HepG2 (cell line): Measurements from ENCODE around the gene SNAPC4. TPM values are rescaled to one million over a fixed set of nuclear protein-coding genes. Genes with fewer than 3 reads are reported as not detected.

Source experiments
- CBX1 ChIP-seq: IDR thresholded peaks from one replicate; pipeline ENCODE4 v1.6.1; 2016; ENCODE audit warnings: antibody characterized with exemption, low read depth
- EEA1 ChIP-seq: sonication (generic); formaldehyde crosslinking; IDR thresholded peaks from 2 replicates; pipeline ENCODE4 v1.5.1; 2020; ENCODE audit warnings: mild to moderate bottlenecking, missing genetic modification reagents, borderline replicate concordance
- ELF1 ChIP-seq: sonication (generic); formaldehyde crosslinking; IDR thresholded peaks from 2 replicates; pipeline ENCODE4 v1.4.0; 2020; ENCODE audit warnings: missing genetic modification reagents
- LCORL ChIP-seq, 2 experiments: fragments of 450-650 bp in 1 of 2; sonication (generic) in 1 of 2; formaldehyde crosslinking in 1 of 2; IDR thresholded peaks; 2 replicates each; pipeline versions ENCODE4 v1.5.0 to v1.6.1; 2017 to 2020; ENCODE audit warnings: antibody characterized with exemption in 1 of 2, missing genetic modification reagents in 1 of 2
- MAF1 ChIP-seq: sonication (generic); formaldehyde crosslinking; IDR thresholded peaks from 2 replicates; pipeline ENCODE4 v1.5.0; 2020; ENCODE audit warnings: missing genetic modification reagents, borderline replicate concordance
- RAD21 ChIP-seq: fragments of 450-650 bp; formaldehyde crosslinking; IDR thresholded peaks from 2 replicates; pipeline ENCODE4 v1.5.0; 2020; ENCODE audit warnings: mild to moderate bottlenecking
- SIN3A ChIP-seq: IDR thresholded peaks from 2 replicates; pipeline ENCODE4 v1.6.1; 2011; ENCODE audit warnings: low read depth, mild to moderate bottlenecking, control low read depth, low read length, borderline replicate concordance
- STAT5B ChIP-seq: sonication (generic); formaldehyde crosslinking; IDR thresholded peaks from 2 replicates; pipeline ENCODE4 v1.4.0; 2020; ENCODE audit warnings: missing genetic modification reagents
- THYN1 ChIP-seq: sonication (generic); formaldehyde crosslinking; IDR thresholded peaks from 2 replicates; pipeline ENCODE4 v1.8.1; 2023; ENCODE audit warnings: low read depth, mild to moderate bottlenecking, moderate library complexity, missing genetic modification reagents, borderline replicate concordance
- TRIM24 ChIP-seq: sonication (generic); formaldehyde crosslinking; IDR thresholded peaks from 2 replicates; pipeline ENCODE4 v1.8.0; 2022; ENCODE audit warnings: mild to moderate bottlenecking, missing genetic modification reagents
- U2AF1 ChIP-seq: fragments of 200-400 bp; formaldehyde crosslinking; optimal IDR thresholded peaks from 2 replicates; pipeline ENCODE3; 2017; ENCODE audit warnings: mild to moderate bottlenecking, low read depth, low read length
- ZBTB34 ChIP-seq: sonication (generic); formaldehyde crosslinking; IDR thresholded peaks from 2 replicates; pipeline ENCODE4 v1.8.0; 2022; ENCODE audit warnings: mild to moderate bottlenecking, missing genetic modification reagents
- ZFY ChIP-seq: sonication (generic); formaldehyde crosslinking; IDR thresholded peaks from 2 replicates; pipeline ENCODE4 v1.4.0; 2020; ENCODE audit warnings: missing genetic modification reagents
- ZFYVE20 ChIP-seq: sonication (generic); formaldehyde crosslinking; IDR thresholded peaks from 2 replicates; pipeline ENCODE4 v1.8.0; 2023; ENCODE audit warnings: low read depth, mild to moderate bottlenecking, moderate library complexity, missing genetic modification reagents, borderline replicate concordance
- ZNF180 ChIP-seq: sonication (generic); formaldehyde crosslinking; IDR thresholded peaks from 2 replicates; pipeline ENCODE4 v1.4.0; 2020; ENCODE audit warnings: low read depth, missing genetic modification reagents, borderline replicate concordance
- ZNF205 ChIP-seq: IDR thresholded peaks from 2 replicates; pipeline ENCODE4 v1.6.1; 2018; ENCODE audit warnings: missing biosample characterization, missing genetic modification reagents
- ZNF337 ChIP-seq: sonication (generic); formaldehyde crosslinking; IDR thresholded peaks from 2 replicates; pipeline ENCODE4 v1.5.1; 2020; ENCODE audit warnings: missing genetic modification reagents, low read depth, mild to moderate bottlenecking, borderline replicate concordance
- ZNF33A ChIP-seq: sonication (generic); formaldehyde crosslinking; IDR thresholded peaks from 2 replicates; pipeline ENCODE4 v1.5.1; 2020; ENCODE audit warnings: missing genetic modification reagents, mild to moderate bottlenecking, moderate library complexity, borderline replicate concordance
- ZNF350 ChIP-seq: sonication (generic); formaldehyde crosslinking; IDR thresholded peaks from 2 replicates; pipeline ENCODE4 v1.4.0; 2020; ENCODE audit warnings: mild to moderate bottlenecking, low read depth, missing genetic modification reagents, borderline replicate concordance
- ZNF354B ChIP-seq: sonication (generic); formaldehyde crosslinking; IDR thresholded peaks from 2 replicates; pipeline ENCODE4 v1.8.0; 2022; ENCODE audit warnings: mild to moderate bottlenecking, missing genetic modification reagents
- ZNF501 ChIP-seq: sonication (generic); formaldehyde crosslinking; IDR thresholded peaks from 2 replicates; pipeline ENCODE4 v1.5.1; 2020; ENCODE audit warnings: mild to moderate bottlenecking, moderate library complexity, missing genetic modification reagents
- ZNF546 ChIP-seq: sonication (generic); formaldehyde crosslinking; conservative IDR thresholded peaks from 2 replicates; pipeline ENCODE4 v1.8.1; 2023; ENCODE audit warnings: mild to moderate bottlenecking, missing genetic modification reagents
- ZNF563 ChIP-seq: sonication (generic); formaldehyde crosslinking; IDR thresholded peaks from 2 replicates; pipeline ENCODE4 v1.8.0; 2022; ENCODE audit warnings: mild to moderate bottlenecking, moderate library complexity, missing genetic modification reagents
- ZNF652 ChIP-seq: IDR thresholded peaks from 2 replicates; pipeline ENCODE4 v1.6.1; 2016; ENCODE audit warnings: low read depth, borderline replicate concordance
- ZNF670 ChIP-seq: sonication (generic); formaldehyde crosslinking; IDR thresholded peaks from 2 replicates; pipeline ENCODE4 v1.8.0; 2022; ENCODE audit warnings: mild to moderate bottlenecking, missing genetic modification reagents, borderline replicate concordance
- ZNF83 ChIP-seq: sonication (generic); formaldehyde crosslinking; IDR thresholded peaks from 2 replicates; pipeline ENCODE4 v1.4.0; 2020; ENCODE audit warnings: missing genetic modification reagents, mild to moderate bottlenecking, borderline replicate concordance
- ZSCAN31 ChIP-seq: sonication (generic); formaldehyde crosslinking; IDR thresholded peaks from 2 replicates; pipeline ENCODE4 v1.5.0; 2020; ENCODE audit warnings: low read depth, mild to moderate bottlenecking, missing genetic modification reagents
- polyA plus RNA-seq, 8 experiments: library from polyadenylated mRNA; depleted of rRNA in 3 of 8; stranded (reverse) in 7 of 8; unstranded in 1 of 8; fragments of >200 nt; fragmentation: Illumina TruSeq in 4 of 8; extraction: Trizol in 4 of 8; gene quantifications; 2 replicates each; pipeline versions ENCODE4 v1.2.1 to v1.2.3, GENCODE V29; 2011 to 2016; ENCODE audit warnings: low read depth in 4 of 8, missing spikeins in 1 of 8, mixed read lengths in 1 of 8; ENCODE audit not compliant: insufficient read depth in 1 of 8
- total RNA-seq, 5 experiments: library from RNA; depleted of rRNA; stranded (reverse); fragments of >200 nt; fragmentation: Illumina TruSeq; extraction: Trizol; gene quantifications; 2 replicates each; pipeline ENCODE4 v1.2.3, GENCODE V29; 2016; ENCODE audit warnings: low read depth in 1 of 5
- TF ChIP-seq, protein P1 (sequence below): sonication (generic); formaldehyde crosslinking; IDR thresholded peaks from 2 replicates; pipeline ENCODE4 v1.4.0; 2020; ENCODE audit warnings: missing genetic modification reagents, borderline replicate concordance

SNAPC4 gene
- total and polyA plus RNA-seq, 2 of the 13 experiments (the other 11 are each of a cell fraction or from before 2014, with no cell fraction given): 2.0 to 6.0 TPM

- TF ChIP-seq ZNF205 (CRISPR knock-in tag) (0 out of 2 replicates have a peak, but pooled peaks have one; percentile 32), ZNF563 (CRISPR knock-in tag) (no peak), ZBTB34 (no peak), THYN1 (CRISPR knock-in tag) (no peak), STAT5B (no peak), ZNF337 (no peak), ZNF33A (CRISPR knock-in tag) (no peak), LCORL (IDR thresholded peaks at IDR 0.05) (no peak), LCORL (CRISPR knock-in tag; IDR thresholded peaks at IDR 0.05) (peak; percentile 64), ZNF546 (CRISPR knock-in tag) (0 out of 2 replicates have a peak, but pooled peaks have one; percentile 16), ZNF350 (CRISPR knock-in tag) (0 out of 2 replicates have a peak, but pooled peaks have one; percentile 22), TRIM24 (CRISPR knock-in tag) (no peak), ZSCAN31 (CRISPR knock-in tag) (no peak; the same call in 1 of the 2 replicates), ZNF501 (CRISPR knock-in tag) (peak; percentile 69), MAF1 (CRISPR knock-in tag) (peak; percentile 79; the same call in 1 of the 2 replicates), CBX1 (no peak), ELF1 (CRISPR knock-in tag) (peak; percentile 84), U2AF1 (no peak), ZNF180 (CRISPR knock-in tag) (0 out of 2 replicates have a peak, but pooled peaks have one; percentile 49), ZNF670 (CRISPR knock-in tag) (no peak), ZNF652 (CRISPR knock-in tag) (no peak), ZFY (CRISPR knock-in tag) (peak; percentile 45; the same call in 1 of the 2 replicates), EEA1 (no peak), RAD21 (peak; percentile 90), SIN3A (0 out of 2 replicates have a peak, but pooled peaks have one; percentile 58), ZNF354B (no peak), ZFYVE20 (0 out of 2 replicates have a peak, but pooled peaks have one; percentile 60), ZNF83 (CRISPR knock-in tag) (no peak)
- TF ChIP-seq, protein P1, sequence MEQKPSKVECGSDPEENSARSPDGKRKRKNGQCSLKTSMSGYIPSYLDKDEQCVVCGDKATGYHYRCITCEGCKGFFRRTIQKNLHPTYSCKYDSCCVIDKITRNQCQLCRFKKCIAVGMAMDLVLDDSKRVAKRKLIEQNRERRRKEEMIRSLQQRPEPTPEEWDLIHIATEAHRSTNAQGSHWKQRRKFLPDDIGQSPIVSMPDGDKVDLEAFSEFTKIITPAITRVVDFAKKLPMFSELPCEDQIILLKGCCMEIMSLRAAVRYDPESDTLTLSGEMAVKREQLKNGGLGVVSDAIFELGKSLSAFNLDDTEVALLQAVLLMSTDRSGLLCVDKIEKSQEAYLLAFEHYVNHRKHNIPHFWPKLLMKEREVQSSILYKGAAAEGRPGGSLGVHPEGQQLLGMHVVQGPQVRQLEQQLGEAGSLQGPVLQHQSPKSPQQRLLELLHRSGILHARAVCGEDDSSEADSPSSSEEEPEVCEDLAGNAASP (CRISPR knock-in tag): peak; percentile 62
These were observed 27.2 kb downstream of the SNAPC4 start (continued) for GRCh38 chr9:136372561-136373299.
